ENCODE data around the gene KDM4D.

KDM4D gene

GRCh38 chr11:95042239-95042638 is 68.7 kb downstream of the KDM4D start:
- Histone ChIP-seq H3K36me3 (ENCODE audit: insufficient read depth, low read length) (no peaks in the 10 kb centered on the region), H3K9ac (ENCODE audit: low read length) (no peak overlapping the region), H3K27ac (ENCODE audit: low read depth, low read length) (no peak overlapping the region), H3K4me3 (ENCODE audit: low read depth in 1 of 2, low read length in 2 of 2) (no peak overlapping the region), H3K4me1 (ENCODE audit: insufficient read depth, low read length) (no peaks in the 10 kb centered on the region), H3K9me3 (ENCODE audit: low read length) (no peaks in the 10 kb centered on the region), H3K27me3 (ENCODE audit: control insufficient read depth in 1 of 2, insufficient read depth in 2 of 2, low read length in 2 of 2) (peaks cover 0 to 7% of the 10 kb centered on the region in 2 donors)

DNA sequence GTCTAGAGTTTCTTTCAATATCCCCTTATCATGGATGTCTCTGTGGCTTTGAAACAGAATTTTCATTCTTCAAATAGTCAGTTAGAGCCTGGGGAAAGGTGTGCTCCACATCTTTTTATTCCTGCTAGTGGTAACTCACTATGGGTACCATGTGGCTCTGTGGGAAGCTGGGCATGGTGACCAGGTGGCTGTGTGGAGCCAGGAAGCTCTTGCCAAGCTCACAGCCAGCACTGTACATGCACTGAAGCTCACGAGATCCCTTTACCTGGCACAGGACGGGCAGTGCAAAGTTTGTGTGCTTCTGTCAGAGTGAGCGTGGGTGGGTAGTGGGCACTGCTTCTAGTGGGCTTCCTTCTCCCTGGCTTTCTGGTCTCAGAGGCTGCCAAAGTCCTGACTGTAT is 69.4 kb downstream of the KDM4D start:
- Histone ChIP-seq H3K27ac (ENCODE audit: low read depth, low read length) (no peak overlapping the region), H3K9ac (ENCODE audit: low read length) (no peak overlapping the region), H3K4me3 (ENCODE audit: low read depth in 1 of 2, low read length in 2 of 2) (no peak overlapping the region), H3K4me1 (ENCODE audit: insufficient read depth, low read length) (no peaks in the 10 kb centered on the region), H3K9me3 (ENCODE audit: low read length) (no peaks in the 10 kb centered on the region), H3K36me3 (ENCODE audit: insufficient read depth, low read length) (no peaks in the 10 kb centered on the region), H3K27me3 (ENCODE audit: control insufficient read depth in 1 of 2, insufficient read depth in 2 of 2, low read length in 2 of 2) (peaks cover 0 to under 1% of the 10 kb centered on the region in 2 donors)

GRCh38 chr11:95044010-95044409 is 70.5 kb downstream of the KDM4D start:
- Histone ChIP-seq H3K4me3 (ENCODE audit: low read depth in 1 of 2, low read length in 2 of 2) (no peak overlapping the region), H3K9me3 (ENCODE audit: low read length) (no peaks in the 10 kb centered on the region), H3K27ac (ENCODE audit: low read depth, low read length) (no peak overlapping the region), H3K36me3 (ENCODE audit: insufficient read depth, low read length) (no peaks in the 10 kb centered on the region), H3K9ac (ENCODE audit: low read length) (no peak overlapping the region), H3K27me3 (ENCODE audit: control insufficient read depth in 1 of 2, insufficient read depth in 2 of 2, low read length in 2 of 2) (no peaks in the 10 kb centered on the region), H3K4me1 (ENCODE audit: insufficient read depth, low read length) (no peaks in the 10 kb centered on the region)

GRCh38 chr11:95045812-95046211 is 72.3 kb downstream of the KDM4D start:
- no peaks in the 10 kb centered on the region for H3K36me3 ChIP-seq (ENCODE audit: insufficient read depth, low read length)
- no peak overlapping the region for H3K27ac ChIP-seq (ENCODE audit: low read depth, low read length)
- H3K4me3 ChIP-seq (ENCODE audit: low read depth in 1 of 2, low read length in 2 of 2) = no peak overlapping the region
- no peak overlapping the region for H3K9ac ChIP-seq (ENCODE audit: low read length)
- H3K27me3 ChIP-seq (ENCODE audit: control insufficient read depth in 1 of 2, insufficient read depth in 2 of 2, low read length in 2 of 2) = peaks cover 0 to 5% of the 10 kb centered on the region in 2 donors
- no peaks in the 10 kb centered on the region for H3K4me1 ChIP-seq (ENCODE audit: insufficient read depth, low read length)
- no peaks in the 10 kb centered on the region for H3K9me3 ChIP-seq (ENCODE audit: low read length)
